GM10847 (cell line): ENCODE results near the gene ATP8A2.

Source experiments
- POLR2A ChIP-seq: IDR thresholded peaks from 2 replicates; pipeline ENCODE4 v1.6.1; 2011; ENCODE audit not compliant: insufficient read length; ENCODE audit errors: extremely low read depth

The ATP8A2 gene

DNA sequence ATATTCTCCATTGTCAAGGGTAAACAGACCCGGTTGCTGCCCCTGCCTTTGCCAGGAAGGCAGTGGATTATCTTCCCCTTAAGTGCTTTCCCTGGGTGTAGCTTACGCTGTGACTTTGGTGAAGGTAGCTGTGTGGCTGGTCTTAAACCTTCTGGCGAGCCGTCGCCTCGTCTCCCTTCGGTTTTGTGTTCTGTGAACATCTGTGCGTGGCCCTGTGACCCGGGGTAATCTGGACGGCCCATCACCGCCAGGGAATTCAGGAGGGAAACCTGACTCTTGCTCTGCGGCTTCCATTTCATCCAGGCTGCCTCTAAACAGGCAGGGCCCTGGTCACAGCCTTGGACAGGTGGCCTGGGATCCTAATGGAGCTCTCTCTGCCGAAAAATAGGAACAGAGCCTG, 601.3 kb downstream of the ATP8A2 start:
- TF ChIP-seq POLR2A: no peak

DNA sequence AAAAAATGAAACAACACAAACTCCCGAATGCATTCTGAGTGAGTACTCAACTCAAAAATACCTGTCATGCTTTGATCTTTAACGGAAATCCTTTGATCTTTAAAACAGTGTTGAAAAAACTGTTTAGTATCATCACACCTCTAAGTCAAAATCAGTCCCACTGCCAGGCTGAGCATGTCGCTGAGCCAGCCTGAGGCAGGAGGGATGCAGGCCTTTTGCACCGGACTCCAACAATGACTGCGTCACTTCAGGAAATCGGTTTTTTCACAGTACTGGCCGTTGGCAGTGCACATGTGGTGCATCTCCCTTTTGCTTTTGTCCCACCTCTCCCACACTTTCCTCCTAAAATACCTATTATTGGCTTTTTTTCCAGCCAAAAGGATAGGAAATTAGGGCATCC, 601.8 kb downstream of the ATP8A2 start:
- TF ChIP-seq POLR2A: no peak

DNA sequence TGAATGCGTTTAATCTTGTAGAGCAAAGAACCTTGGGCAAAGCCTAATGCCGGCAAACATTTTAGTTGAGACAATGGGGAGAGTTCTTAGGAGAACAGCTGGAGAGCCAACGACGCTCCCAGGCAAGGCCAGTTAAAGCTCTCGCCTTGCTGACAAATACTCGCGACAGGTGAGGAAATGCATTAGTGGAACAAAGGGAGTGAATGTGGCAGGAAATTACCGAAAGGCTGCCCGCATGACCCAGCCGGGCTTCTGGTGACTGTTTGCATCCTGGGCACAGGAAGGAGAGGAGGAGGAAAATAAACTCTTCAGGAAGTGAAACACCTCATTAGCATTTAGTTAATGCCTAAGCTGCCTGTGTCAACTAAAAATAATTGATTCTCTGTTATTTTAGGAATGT, 605.4 kb downstream of the ATP8A2 start:
- no peak for TF ChIP-seq POLR2A

DNA sequence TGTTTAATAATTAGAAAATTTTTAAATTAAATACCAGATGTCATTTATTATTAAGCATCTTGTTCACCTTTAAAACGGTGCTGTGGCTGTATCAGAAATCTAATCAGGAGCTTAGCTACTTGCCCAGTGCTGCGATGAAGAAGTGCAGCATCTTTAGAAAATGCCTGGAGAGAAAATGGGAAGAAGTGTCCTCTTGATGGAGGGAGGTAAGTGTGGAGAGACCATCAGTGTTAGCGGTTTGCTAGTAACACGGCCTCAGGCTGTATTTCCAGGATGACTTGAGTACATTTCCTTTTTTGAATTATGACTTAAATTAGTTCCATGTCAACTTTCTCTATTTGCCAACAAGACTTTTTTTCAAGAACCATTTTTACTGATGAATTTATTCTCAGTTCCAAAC, 605.9 kb downstream of the ATP8A2 start:
- no peak for TF ChIP-seq POLR2A

DNA sequence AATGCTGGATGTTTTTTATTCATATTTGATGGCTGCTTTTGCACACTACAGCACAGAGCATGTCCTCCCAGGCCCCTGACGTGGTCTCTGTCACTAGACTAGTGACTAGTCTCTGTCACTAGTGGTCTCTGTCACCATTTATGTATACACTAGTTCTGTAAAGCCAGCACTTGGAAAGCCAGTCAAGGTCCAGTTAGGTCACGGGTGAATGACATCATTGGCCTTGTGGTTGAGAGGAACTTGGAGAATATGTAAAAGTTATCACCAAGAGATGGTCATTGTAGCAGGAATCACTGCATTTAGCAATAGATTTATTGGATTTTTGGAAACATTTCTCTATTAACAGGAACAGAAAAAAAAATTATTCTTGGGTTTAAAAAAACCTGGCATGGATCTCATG, 607.2 kb downstream of the ATP8A2 start:
- TF ChIP-seq POLR2A: no peak

DNA sequence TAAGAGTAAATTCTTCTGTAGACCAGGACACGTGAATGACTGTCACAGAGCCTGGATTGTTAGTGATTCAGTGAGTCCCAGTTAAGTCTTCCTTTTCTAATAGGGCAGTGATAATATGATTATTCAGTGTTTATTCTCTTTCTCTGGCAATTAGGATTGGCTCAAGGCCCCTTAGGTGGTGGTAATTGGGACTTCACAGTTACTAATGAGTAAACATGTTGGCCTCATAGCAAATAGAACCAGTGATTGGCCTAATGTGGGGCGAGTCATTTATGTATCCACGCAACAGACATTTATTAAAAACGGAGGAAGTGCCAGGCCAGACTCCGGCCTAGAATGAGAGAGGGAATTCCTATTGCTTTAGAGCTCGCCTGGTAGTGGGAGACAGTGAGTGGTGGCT, 607.6 kb downstream of the ATP8A2 start:
- TF ChIP-seq POLR2A: no peak

DNA sequence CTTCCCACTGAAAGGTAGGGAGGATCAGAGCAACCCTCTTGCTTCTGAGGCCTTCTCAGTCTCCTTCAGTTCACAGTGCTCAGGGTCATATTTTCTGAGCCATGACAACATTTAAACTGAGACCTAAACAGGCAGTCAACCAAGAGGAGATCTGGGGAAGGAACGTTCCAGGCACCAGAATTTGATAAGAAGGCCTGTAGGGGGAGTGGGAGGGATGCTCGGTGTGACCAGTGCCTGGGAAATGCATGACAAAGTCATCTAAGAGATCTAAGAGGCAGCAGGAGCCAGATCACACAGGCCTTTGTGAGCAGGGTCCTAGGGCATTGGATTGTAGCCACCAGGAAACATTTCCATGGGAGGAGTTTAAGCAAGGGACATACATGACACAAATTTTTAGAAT, 608.5 kb downstream of the ATP8A2 start:
- no peak for TF ChIP-seq POLR2A

DNA sequence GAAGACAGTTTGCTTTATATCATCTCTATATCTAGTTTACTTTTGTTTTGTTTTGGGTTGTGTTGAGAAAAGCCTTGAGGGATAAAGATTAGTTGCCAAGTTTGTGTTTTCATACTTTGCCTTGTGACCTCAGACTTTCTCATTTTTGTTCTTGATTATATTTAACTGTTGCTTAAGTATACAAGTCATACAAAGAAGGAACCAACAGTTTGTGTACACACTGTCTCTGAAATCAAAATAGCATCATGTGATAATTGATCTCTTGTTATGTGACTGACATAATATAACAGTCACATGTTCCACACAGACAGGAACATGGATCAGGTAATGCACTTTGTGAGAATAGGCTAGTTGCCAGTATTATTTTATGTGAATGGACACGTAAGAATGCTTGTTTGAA, 609.3 kb downstream of the ATP8A2 start:
- no peak for TF ChIP-seq POLR2A

DNA sequence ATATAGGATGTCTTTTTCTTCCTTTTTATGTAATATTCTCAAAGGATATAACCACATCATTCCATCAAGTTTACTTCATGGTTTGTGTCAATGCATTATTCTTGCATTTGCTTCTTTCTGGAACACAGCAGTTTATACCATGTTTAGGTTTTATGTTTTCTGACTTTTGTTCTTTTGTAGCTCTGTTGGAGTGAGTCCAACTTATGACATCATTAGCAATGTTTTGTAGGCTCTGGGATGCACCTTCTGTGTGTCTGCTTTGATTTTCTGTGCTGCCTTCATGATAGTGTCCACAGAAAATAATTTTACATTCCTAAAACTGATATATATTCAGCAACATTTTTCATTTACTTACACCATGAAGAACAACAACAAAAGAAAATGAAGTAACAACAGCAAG, 611.1 kb downstream of the ATP8A2 start:
- TF ChIP-seq POLR2A: no peak

DNA sequence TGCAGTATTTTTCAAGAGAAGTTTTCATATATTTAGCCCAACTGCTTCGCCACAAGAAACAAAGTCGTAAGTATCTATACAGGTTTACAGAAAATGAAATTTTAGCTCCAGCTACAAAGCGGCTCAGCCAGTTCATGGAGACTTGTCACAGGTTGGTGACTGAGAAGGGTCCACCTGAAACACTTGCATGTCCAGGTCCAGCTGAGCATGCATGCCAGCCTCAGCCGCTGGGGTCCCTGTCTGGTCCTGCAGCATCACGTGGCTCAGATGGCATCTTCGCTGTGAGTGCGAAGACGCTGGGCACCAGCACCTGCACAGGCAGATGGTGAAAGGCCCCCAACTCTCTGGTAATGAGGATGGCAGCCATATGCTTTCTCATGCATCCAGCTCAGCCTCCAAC, 616.2 kb downstream of the ATP8A2 start:
- no peak for TF ChIP-seq POLR2A

DNA sequence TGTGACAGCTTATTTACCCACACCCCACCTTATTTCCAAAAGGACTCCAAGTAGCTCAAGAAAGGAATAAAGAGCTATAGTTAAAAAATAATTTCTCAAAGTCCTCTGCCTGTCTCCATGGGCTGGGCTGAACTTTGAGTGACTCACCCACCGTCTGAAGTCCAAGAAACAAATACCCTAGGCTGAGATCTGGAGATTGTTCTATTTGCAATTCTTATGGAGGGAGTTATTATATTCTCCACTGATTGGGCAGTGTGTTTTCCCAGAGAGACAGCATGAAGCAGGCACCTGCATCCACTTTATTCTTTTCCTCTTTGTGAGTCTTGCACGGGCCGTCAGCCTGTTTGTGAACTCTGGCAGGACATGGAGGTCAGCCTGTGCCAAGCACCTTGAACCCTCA, 616.9 kb downstream of the ATP8A2 start:
- TF ChIP-seq POLR2A: no peak

DNA sequence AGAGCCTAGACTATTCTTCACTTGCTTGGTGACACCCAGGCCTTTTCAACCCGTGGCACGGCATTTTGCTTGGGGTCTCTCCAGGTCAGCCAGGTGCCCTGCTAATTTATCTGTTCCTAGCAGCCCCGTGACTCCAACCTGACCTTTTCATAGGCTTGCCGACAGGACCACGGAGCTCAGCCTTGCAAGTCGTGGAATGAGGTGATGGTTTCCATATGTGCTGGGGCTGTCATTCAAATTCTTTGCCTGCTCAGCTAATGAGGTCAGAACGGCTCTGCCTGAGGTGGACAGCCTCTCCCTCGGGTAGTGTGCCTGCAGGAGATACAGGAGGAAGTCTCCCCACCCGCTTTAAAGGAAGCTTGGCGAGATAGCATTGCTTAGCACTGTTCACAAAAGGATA, 619.0 kb downstream of the ATP8A2 start:
- TF ChIP-seq POLR2A: no peak

DNA sequence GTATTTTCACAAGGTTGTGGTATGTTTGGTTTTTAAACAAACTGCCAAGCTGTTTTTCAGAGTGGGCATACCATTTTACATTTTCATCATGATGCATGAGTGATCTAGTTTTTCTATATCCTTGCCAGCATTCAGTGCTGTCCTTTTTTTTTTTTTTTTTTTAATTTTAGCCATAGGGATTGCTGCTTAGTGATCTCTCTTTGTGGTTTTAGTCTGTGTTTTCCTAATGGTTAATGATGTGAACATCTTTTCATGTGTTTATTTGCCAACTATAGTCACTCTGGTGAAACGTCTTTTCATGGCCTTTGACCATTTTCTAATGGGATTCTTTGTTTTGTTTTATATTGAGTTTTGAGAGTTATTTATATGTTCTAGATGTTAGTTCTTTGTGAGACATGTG, 620.3 kb downstream of the ATP8A2 start:
- no peak for TF ChIP-seq POLR2A

DNA sequence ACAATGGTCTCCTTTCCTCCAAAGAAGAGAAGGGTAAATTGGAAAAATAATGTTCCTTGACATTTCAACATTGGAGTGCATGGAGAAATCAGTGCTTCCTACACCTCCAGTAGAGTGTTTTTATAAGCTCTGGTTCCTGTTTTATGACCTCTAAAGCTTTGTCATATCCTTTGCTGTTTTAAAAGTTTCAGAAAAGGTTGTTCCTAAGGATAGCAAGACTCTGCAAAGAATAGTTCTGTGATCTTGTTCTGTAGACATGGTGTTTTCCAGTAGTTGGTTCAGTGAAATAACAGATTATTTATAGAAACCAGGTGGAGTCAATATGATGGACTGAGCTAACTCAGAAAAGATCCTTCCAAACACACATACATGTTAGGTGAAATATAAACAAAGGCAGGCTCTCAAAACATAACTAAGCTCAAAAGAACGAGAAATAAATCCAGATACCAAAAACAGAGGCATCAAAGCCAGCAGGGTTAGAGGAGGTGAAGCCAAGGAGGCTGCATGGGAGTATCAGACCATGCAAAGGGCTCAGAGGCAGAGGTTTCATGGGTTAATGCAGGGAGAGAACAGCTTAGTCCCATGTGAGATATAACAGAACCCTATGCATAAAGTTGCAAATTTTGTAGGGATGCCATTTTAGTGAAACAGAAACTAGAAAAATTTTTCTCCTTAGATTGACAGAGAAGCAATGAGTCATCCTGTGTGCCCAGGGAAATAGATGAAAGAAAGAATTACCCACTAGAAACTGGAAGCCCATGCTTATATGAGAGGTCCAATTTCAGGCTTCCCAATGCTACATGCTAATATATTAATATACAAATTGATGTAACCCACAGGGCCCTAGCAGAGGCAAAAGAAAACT, 635.7 kb downstream of the ATP8A2 start:
- TF ChIP-seq POLR2A: no peak

DNA sequence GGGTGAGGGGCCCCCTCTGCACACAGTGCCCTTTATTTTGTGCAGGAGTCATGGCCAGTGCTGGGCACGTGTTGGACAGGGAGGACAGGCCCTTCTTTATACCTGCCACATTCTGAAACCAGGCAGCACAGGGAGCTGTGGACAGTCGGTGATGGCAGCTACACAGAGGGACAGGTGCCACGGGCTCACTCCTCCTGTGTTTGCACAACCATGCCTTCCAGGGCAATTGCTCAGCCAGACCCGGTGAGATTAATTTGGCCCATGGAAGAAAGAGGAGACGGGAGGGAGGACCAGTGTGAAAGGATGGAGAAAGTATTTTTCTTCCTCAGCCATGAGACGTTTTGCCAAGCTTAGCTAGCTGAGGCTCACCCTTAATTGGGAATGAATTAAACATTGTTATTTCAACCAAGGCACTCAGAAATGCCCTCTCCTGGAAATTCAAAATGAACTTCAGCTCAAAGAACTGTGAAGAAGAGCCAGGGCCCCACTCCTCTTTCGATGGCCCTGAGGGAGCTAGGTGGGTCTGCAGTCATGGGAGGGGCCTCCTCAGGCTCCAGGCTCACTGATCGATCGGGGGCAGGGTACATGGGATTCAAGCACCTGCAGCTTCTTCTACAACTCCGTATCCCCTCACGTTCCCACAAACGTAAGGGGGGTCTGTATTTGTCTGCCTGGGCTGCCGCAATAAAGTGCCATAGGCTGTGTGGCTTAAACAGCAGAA, 638.9 kb downstream of the ATP8A2 start:
- TF ChIP-seq POLR2A: no peak

DNA sequence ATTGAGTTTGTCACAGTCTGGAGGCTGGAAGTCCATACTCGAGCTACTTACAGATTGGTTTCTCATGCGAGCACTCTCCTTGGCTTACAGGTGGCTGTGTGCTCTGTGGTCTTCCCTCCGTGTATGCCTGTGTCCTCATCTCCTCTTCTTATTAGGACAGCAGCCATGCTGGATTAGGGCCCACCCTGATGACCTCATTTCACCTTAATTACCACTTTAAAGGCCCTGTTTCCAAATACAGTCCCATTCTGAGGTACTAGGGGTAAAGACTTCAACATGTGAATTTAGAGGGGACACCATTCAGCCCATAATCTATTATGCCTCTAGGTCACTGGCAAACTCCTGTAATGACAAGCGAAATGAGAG, 639.4 kb downstream of the ATP8A2 start:
- TF ChIP-seq POLR2A: no peak

DNA sequence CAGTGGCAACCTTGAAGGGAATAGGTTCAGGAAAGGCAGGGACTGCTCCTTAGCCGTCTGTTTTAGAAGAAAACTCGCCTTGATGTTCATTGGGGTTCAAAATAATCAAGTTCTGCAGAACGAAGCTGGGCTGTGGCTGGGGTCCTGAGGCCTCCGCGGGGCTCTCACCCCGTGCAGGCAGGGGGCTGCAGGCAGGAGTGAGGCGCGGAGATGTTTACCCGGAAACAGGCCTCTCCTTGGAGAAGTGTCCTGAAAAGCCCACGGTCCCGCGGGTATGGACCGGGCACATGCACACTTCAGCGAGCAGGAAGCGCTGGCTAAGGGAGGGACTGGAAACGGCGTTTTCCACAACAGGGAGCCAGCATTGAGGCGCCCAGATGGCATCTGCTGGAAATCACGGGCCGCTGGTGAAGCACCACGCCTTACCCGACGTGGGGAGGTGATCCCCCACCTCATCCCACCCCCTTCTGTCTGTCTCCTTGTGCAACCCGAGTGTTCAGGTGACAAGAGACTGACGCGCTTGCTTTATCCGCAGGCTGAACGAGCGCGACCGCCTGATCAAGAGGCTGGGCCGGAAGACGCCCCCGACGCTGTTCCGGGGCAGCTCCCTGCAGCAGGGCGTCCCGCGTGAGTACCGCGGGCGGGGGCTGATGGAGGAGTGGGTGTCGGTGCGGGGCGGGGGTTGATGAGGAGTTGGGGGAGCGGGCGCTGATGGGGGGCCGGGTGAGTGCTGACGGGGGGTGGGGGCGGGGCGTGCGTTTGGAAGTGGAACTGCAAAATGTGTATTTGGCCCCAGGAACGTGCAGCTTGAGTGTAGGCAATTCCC, 640.4 kb downstream of the ATP8A2 start:
- TF ChIP-seq POLR2A: no peak

DNA sequence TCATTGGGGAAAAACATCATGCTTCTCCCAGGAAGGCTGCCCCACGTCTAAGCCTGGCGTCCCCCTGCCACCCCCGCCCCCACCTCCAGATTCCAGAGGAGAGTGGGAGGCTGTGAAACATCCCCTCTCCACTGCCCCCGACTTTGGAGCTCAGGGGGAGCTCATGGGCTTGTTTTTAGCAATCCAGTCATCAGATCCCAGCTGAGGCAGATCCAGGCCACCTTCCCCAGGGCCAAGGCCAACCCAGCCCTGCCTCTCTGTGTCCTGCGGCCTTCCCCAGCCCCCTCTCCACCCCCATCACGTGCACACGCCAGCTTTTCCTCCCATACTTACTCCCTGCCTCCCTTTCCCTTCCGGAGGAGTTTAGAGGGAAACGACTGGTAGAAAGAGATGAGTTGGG, 641.2 kb downstream of the ATP8A2 start:
- no peak for TF ChIP-seq POLR2A
